IMR-90 (cell line): ENCODE results near the gene CIB1. TPM values are rescaled to one million over a fixed set of nuclear protein-coding genes. Genes with fewer than 3 reads are reported as not detected.

Experiments used
- ATAC-seq: fragments of 200-7000 bp; cut with Tn5 transposase; 2 replicates; pipeline ENCODE4 v1.9.1; 2020; ENCODE audit warnings: low read depth, mild to moderate bottlenecking, moderate library complexity
- BruUV-seq: library from RNA; stranded (reverse); fragments of 400-500 nt; replicated peaks from 2 replicates; lab custom pipeline; 2021; lab: Mats Ljungman, UMichigan
- CTCF ChIA-PET: fragments of 300-600 bp; formaldehyde crosslinking; extraction: SDS; loops from one replicate; lab custom pipeline; 2021; ENCODE audit warnings: antibody characterized with exemption; lab: Yijun Ruan, JAX
- POLR2A ChIA-PET: fragments of 300-600 bp; sonication (Branson Sonifier 250); formaldehyde crosslinking; loops from one replicate; lab custom pipeline; 2022; ENCODE audit warnings: antibody characterized with exemption; ENCODE audit not compliant: unreplicated experiment; lab: Charles Lee
- DNase-seq: peaks from one replicate; pipeline ENCODE4 v3.0.0; 2013
- H2AFZ ChIP-seq: replicated peaks from 2 replicates; pipeline ENCODE3; 2013; ENCODE audit warnings: low read length, mild to moderate bottlenecking; ENCODE audit not compliant: poor library complexity
- H2AK5ac ChIP-seq: 2 replicates; pipeline ENCODE4 v1.6.1; 2013; ENCODE audit warnings: low read depth, low read length, inconsistent platforms
- H2AK9ac ChIP-seq: replicated peaks from 2 replicates; pipeline ENCODE3; 2013; ENCODE audit warnings: mild to moderate bottlenecking, low read depth, low read length, moderate library complexity; ENCODE audit not compliant: poor library complexity
- H2BK120ac ChIP-seq: 2 replicates; pipeline ENCODE4 v1.6.1; 2013; ENCODE audit warnings: low read depth, low read length, inconsistent platforms
- H2BK15ac ChIP-seq: 3 replicates; pipeline ENCODE4 v1.6.1; 2013; ENCODE audit warnings: low read depth, low read length, inconsistent platforms
- H2BK20ac ChIP-seq: 2 replicates; pipeline ENCODE4 v1.6.1; 2013; ENCODE audit warnings: low read depth, mild to moderate bottlenecking, inconsistent platforms, low read length, moderate library complexity
- H2BK5ac ChIP-seq: 2 replicates; pipeline ENCODE4 v1.6.1; 2013; ENCODE audit warnings: mild to moderate bottlenecking, low read depth, low read length, inconsistent platforms; ENCODE audit not compliant: poor library complexity, severe bottlenecking
- H3K14ac ChIP-seq: replicated peaks from 2 replicates; pipeline ENCODE4 v1.6.1; 2013; ENCODE audit warnings: low read depth, low read length, inconsistent platforms
- H3K18ac ChIP-seq: 2 replicates; pipeline ENCODE4 v1.6.1; 2013; ENCODE audit warnings: low read depth, low read length, control low read depth
- H3K23ac ChIP-seq: 2 replicates; pipeline ENCODE4 v1.6.1; 2013; ENCODE audit warnings: low read depth, low read length, inconsistent platforms
- H3K27ac ChIP-seq: 2 replicates; pipeline ENCODE4 v1.5.1; 2013; ENCODE audit warnings: mild to moderate bottlenecking, control low read depth, low read length; ENCODE audit not compliant: insufficient read depth
- H3K27me3 ChIP-seq: 2 replicates; pipeline ENCODE4 v1.6.1; 2013; ENCODE audit warnings: low read length; ENCODE audit not compliant: control insufficient read depth, insufficient read depth
- H3K36me3 ChIP-seq: 2 replicates; pipeline ENCODE4 v1.6.1; 2013; ENCODE audit warnings: low read length, mixed read lengths; ENCODE audit not compliant: control insufficient read depth, insufficient read depth
- H3K4ac ChIP-seq: 2 replicates; pipeline ENCODE4 v1.6.1; 2013; ENCODE audit warnings: low read depth, low read length, inconsistent platforms
- H3K4me1 ChIP-seq: 2 replicates; pipeline ENCODE4 v1.6.1; 2013; ENCODE audit warnings: low read length, mixed read lengths; ENCODE audit not compliant: control insufficient read depth, insufficient read depth
- H3K4me2 ChIP-seq: 2 replicates; pipeline ENCODE4 v1.6.1; 2013; ENCODE audit warnings: low read depth, mild to moderate bottlenecking, control low read depth, low read length, moderate library complexity
- H3K4me3 ChIP-seq: 2 replicates; pipeline ENCODE4 v1.5.1; 2013; ENCODE audit warnings: low read depth, mild to moderate bottlenecking, control low read depth, low read length, moderate library complexity; ENCODE audit not compliant: insufficient read depth
- H3K56ac ChIP-seq: 2 replicates; pipeline ENCODE4 v1.6.1; 2013; ENCODE audit warnings: low read length, inconsistent platforms; ENCODE audit not compliant: insufficient read depth; ENCODE audit errors: extremely low read depth
- H3K79me1 ChIP-seq, 2 experiments: 2 replicates each; pipeline ENCODE4 v1.6.1; 2013; ENCODE audit warnings: low read length in 2 of 2, inconsistent platforms in 1 of 2, low read depth in 1 of 2
- H3K9ac ChIP-seq: 2 replicates; pipeline ENCODE4 v1.6.1; 2013; ENCODE audit warnings: low read depth, low read length, control low read depth
- H3K9me1 ChIP-seq: 2 replicates; pipeline ENCODE4 v1.6.1; 2013; ENCODE audit warnings: low read length, inconsistent platforms; ENCODE audit not compliant: insufficient read depth
- H3K9me3 ChIP-seq: 2 replicates; pipeline ENCODE4 v1.6.1; 2013; ENCODE audit warnings: low read length; ENCODE audit not compliant: control insufficient read depth, insufficient read depth
- H4K20me1 ChIP-seq: 2 replicates; pipeline ENCODE4 v1.6.1; 2013; ENCODE audit warnings: low read length, inconsistent platforms; ENCODE audit not compliant: insufficient read depth
- H4K5ac ChIP-seq: 2 replicates; pipeline ENCODE4 v1.6.1; 2013; ENCODE audit warnings: mild to moderate bottlenecking, low read depth, low read length, control low read depth
- H4K8ac ChIP-seq, 2 experiments: 2 replicates each; pipeline ENCODE4 v1.6.1; 2013; ENCODE audit warnings: low read depth in 2 of 2, low read length in 2 of 2, control low read depth in 1 of 2, inconsistent platforms in 1 of 2
- H4K91ac ChIP-seq: 2 replicates; pipeline ENCODE4 v1.6.1; 2013; ENCODE audit warnings: low read depth, low read length, inconsistent platforms; ENCODE audit not compliant: insufficient read depth
- BHLHE40 ChIP-seq: fragments of 150-350 bp; IDR thresholded peaks from 2 replicates; pipeline ENCODE4 v1.6.1; 2016; ENCODE audit warnings: mild to moderate bottlenecking, low read depth, low read length
- CEBPB ChIP-seq: IDR thresholded peaks from 2 replicates; pipeline ENCODE4 v1.6.1; 2012; ENCODE audit warnings: low read depth, low read length, improper control_type of control experiment
- FOS ChIP-seq: fragments of 150-350 bp; IDR thresholded peaks from 2 replicates; pipeline ENCODE4 v1.6.1; 2016; ENCODE audit warnings: low read depth, low read length
- MAFK ChIP-seq: IDR thresholded peaks from 2 replicates; pipeline ENCODE4 v1.6.1; 2012; ENCODE audit warnings: low read depth, low read length, improper control_type of control experiment
- MAZ ChIP-seq: IDR thresholded peaks from 2 replicates; pipeline ENCODE4 v1.6.1; 2012; ENCODE audit warnings: low read depth, mild to moderate bottlenecking, low read length, improper control_type of control experiment, moderate library complexity, borderline replicate concordance
- NFE2L2 ChIP-seq: fragments of 150-350 bp; IDR thresholded peaks from 2 replicates; pipeline ENCODE4 v1.6.1; 2016; ENCODE audit warnings: low read depth, mild to moderate bottlenecking, low read length
- POLR2A ChIP-seq: IDR thresholded peaks from 2 replicates; pipeline ENCODE4 v1.6.1; 2012; ENCODE audit warnings: mild to moderate bottlenecking, low read depth, low read length
- RAD21 ChIP-seq: IDR thresholded peaks from 2 replicates; pipeline ENCODE4 v1.6.1; 2012; ENCODE audit warnings: low read length, improper control_type of control experiment
- RCOR1 ChIP-seq: IDR thresholded peaks from 2 replicates; pipeline ENCODE4 v1.6.1; 2012; ENCODE audit warnings: mild to moderate bottlenecking, low read length, improper control_type of control experiment; ENCODE audit not compliant: insufficient replicate concordance
- RFX5 ChIP-seq: IDR thresholded peaks from 2 replicates; pipeline ENCODE4 v1.8.0; 2012; ENCODE audit warnings: low read depth, mild to moderate bottlenecking, low read length, moderate library complexity
- SMC3 ChIP-seq: fragments of 150-350 bp; IDR thresholded peaks from 2 replicates; pipeline ENCODE4 v1.6.1; 2016; ENCODE audit warnings: low read depth, mild to moderate bottlenecking, antibody characterized with exemption, low read length, moderate library complexity
- WGBS, 2 experiments: methylation state at CpG; one replicate each; pipeline versions ENCODE4 v1.1.5 to v1.1.7; 2013; ENCODE audit warnings: missing lambda C conversion rate in 2 of 2; ENCODE audit not compliant: insufficient read length in 1 of 2; ENCODE audit errors: extremely low coverage in 2 of 2; 5-methylcytosine and 5-hydroxymethylcytosine counted together
- dilution Hi-C: fragments of 300-500 bp; cut with HindIII; formaldehyde crosslinking; loops from one replicate; pipeline ENCODE4 v1.14.3; 2018; ENCODE audit warnings: low sequenced_read_pairs; ENCODE audit not compliant: unreplicated experiment
- in situ Hi-C: fragments of 300-500 bp; cut with MboI; formaldehyde crosslinking; loops from 3 replicates; pipeline ENCODE4 v1.14.3; 2019; ENCODE audit warnings: low sequenced_read_pairs, inconsistent platforms, mixed read lengths
- intact Hi-C: fragments of 100-400 bp; cut with micrococcal nuclease; formaldehyde crosslinking; loops from 2 replicates; pipeline ENCODE4 v1.10.0; 2022
- polyA plus RNA-seq, 3 experiments: library from polyadenylated mRNA; depleted of rRNA; stranded (reverse); fragments of >200 nt; gene quantifications; 2 replicates each; pipeline ENCODE4 v1.2.3, GENCODE V29; 2012; ENCODE audit warnings: low replicate concordance in 1 of 3
- total RNA-seq: library from RNA; depleted of rRNA; stranded (reverse); fragments of >200 nt; gene quantifications from 2 replicates; pipeline ENCODE4 v1.2.3, GENCODE V29; 2012
- TF ChIP-seq, protein P1 (sequence below): fragments of 150-350 bp; IDR thresholded peaks from 2 replicates; pipeline ENCODE4 v1.6.1; 2017; ENCODE audit warnings: mild to moderate bottlenecking, antibody characterized with exemption, low read length, low read depth
- TF ChIP-seq, protein P2 (sequence below): fragments of 150-350 bp; IDR thresholded peaks from 2 replicates; pipeline ENCODE4 v1.6.1; 2016; ENCODE audit warnings: low read depth, mild to moderate bottlenecking, low read length, moderate library complexity, borderline replicate concordance

CIB1 gene
- total and polyA plus RNA-seq, 2 of the 4 experiments (the other 2 are of a cell fraction) = 31.5 to 94.1 TPM

GRCh38 chr15:90209591-90209990 lies 24.1 kb downstream of the CIB1 start:
- 88% methylated on average over 3 of the region's 9 CpGs; no CpG with 5 or more reads in 1 of the 2 experiments for WGBS, 2 experiments
- peaks cover 26 to 42% of the 10 kb centered on the region in 2 experiments for H3K79me1 ChIP-seq
- no peak overlapping the region for H3K27ac ChIP-seq
- CTCF ChIA-PET = no interaction called here
- peaks cover 6% of the 10 kb centered on the region for H3K4me1 ChIP-seq
- no peak overlapping the region for H4K8ac ChIP-seq
- dilution Hi-C loops (no loop called here), intact Hi-C loops (no loop called here), in situ Hi-C loops (no loop called here)
- H2AK5ac ChIP-seq = no peak overlapping the region
- H2AFZ ChIP-seq = no peak overlapping the region
- H3K18ac ChIP-seq = no peak overlapping the region
- peaks cover 7% of the 10 kb centered on the region for H3K36me3 ChIP-seq
- H3K4me3 ChIP-seq = no peak overlapping the region
- H3K9me1 ChIP-seq = peaks cover 10% of the 10 kb centered on the region
- no peak overlapping the region for H4K91ac ChIP-seq
- H3K4me2 ChIP-seq = no peak overlapping the region
- no peak overlapping the region for H4K5ac ChIP-seq
- H2AK9ac ChIP-seq = no peak overlapping the region
- H3K27me3 ChIP-seq = no peaks in the 10 kb centered on the region
- no peak overlapping the region for H3K23ac ChIP-seq
- no peak overlapping the region for H3K56ac ChIP-seq
- DNase-seq = no peak
- H2BK120ac ChIP-seq = no peak overlapping the region
- H4K20me1 ChIP-seq = no peaks in the 10 kb centered on the region; the same call in 1 of the 2 replicates
- ATAC-seq = no peak
- no peaks in the 10 kb centered on the region for H3K9me3 ChIP-seq
- no peak overlapping the region for H3K4ac ChIP-seq
- TF ChIP-seq, protein P1, sequence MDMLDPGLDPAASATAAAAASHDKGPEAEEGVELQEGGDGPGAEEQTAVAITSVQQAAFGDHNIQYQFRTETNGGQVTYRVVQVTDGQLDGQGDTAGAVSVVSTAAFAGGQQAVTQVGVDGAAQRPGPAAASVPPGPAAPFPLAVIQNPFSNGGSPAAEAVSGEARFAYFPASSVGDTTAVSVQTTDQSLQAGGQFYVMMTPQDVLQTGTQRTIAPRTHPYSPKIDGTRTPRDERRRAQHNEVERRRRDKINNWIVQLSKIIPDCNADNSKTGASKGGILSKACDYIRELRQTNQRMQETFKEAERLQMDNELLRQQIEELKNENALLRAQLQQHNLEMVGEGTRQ = no peak
- no peak for TF ChIP-seq RFX5
- no peak for TF ChIP-seq RAD21
- TF ChIP-seq POLR2A = no peak
- TF ChIP-seq CEBPB = no peak
- TF ChIP-seq FOS = no peak
- no peak for TF ChIP-seq NFE2L2
- TF ChIP-seq RCOR1 = no peak
- no peak for TF ChIP-seq SMC3
- TF ChIP-seq, protein P2, sequence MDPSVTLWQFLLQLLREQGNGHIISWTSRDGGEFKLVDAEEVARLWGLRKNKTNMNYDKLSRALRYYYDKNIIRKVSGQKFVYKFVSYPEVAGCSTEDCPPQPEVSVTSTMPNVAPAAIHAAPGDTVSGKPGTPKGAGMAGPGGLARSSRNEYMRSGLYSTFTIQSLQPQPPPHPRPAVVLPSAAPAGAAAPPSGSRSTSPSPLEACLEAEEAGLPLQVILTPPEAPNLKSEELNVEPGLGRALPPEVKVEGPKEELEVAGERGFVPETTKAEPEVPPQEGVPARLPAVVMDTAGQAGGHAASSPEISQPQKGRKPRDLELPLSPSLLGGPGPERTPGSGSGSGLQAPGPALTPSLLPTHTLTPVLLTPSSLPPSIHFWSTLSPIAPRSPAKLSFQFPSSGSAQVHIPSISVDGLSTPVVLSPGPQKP = no peak
- no peak for TF ChIP-seq MAZ
- no peak for TF ChIP-seq BHLHE40
- no peak for TF ChIP-seq MAFK
- no peak overlapping the region for H3K9ac ChIP-seq
- BruUV-seq = no TSS peak
- no peak overlapping the region for H2BK20ac ChIP-seq
- H3K14ac ChIP-seq = no peak overlapping the region
- H2BK5ac ChIP-seq = no peak overlapping the region
- POLR2A ChIA-PET = no interaction called here
- H2BK15ac ChIP-seq = no peak overlapping the region
